ENCODE measurements around the gene MTFP1.

MTFP1 gene

DNA sequence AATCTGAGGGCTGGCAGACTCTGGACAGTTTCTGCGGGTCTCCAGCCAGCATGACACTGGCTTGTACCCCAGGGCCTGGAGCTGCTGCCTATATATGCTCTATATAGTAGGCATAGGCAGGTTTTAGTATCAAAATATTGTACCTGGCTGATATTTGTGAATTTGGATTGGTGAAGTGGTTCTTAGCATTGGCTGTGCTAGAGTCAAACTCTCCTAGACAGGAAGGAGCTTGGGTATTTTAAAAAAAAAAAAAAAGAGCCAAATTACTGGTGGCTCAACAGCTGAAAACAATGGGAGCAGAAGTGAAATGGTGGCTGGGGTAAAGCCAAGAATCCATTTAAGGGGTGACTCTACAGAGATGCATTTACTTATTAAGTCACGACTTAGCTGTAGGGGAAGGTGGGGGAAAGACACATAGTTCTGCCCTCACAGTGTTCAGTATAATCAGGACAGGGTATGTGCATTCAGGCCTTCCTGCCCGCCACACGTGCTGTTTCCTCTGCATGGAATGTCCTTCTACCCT, 11.0 kb upstream of the MTFP1 start:
- H3K36me3 ChIP-seq = peaks cover 98% of the 10 kb centered on the region
- no peak overlapping the region for H3K9ac ChIP-seq
- no peak overlapping the region for H3K27ac ChIP-seq
- no peak for TF ChIP-seq Cebpa-rat (IDR thresholded peaks at IDR 0.05)
- H3K9me3 ChIP-seq = no peaks in the 10 kb centered on the region
- H4K20me1 ChIP-seq = no peaks in the 10 kb centered on the region
- no peaks in the 10 kb centered on the region for H3K27me3 ChIP-seq
- H3K4me3 ChIP-seq = no peak overlapping the region
- no peak overlapping the region for H3K4me2 ChIP-seq
- H3K4me1 ChIP-seq = no peaks in the 10 kb centered on the region

DNA sequence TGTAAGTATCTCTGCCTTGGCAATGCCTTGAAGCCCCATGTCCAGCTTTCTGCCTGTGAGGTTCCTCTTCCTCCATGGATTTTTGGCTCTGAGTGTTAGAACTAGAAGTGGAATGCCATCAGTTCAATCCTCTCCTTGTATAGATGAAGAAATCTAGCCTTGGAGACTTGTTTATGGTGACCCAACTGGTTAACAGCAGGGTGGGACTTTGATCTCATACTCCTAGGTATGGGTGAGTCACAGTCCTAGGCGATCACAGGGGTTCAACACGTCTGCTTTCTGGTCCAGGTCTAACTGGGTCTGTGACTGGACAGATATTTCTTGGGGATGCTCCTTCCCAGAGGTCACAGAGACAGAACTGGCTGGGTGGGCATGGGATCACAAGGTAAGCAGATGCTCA, 9.2 kb upstream of the MTFP1 start:
- Histone ChIP-seq H4K20me1 (no peaks in the 10 kb centered on the region), H3K9ac (no peak overlapping the region), H3K4me2 (no peak overlapping the region), H3K36me3 (peaks cover 96% of the 10 kb centered on the region), H3K4me1 (peaks cover 3% of the 10 kb centered on the region), H3K27ac (no peak overlapping the region), H3K27me3 (no peaks in the 10 kb centered on the region), H3K4me3 (no peak overlapping the region), H3K9me3 (no peaks in the 10 kb centered on the region)
- no peak for TF ChIP-seq Cebpa-rat (IDR thresholded peaks at IDR 0.05)

DNA sequence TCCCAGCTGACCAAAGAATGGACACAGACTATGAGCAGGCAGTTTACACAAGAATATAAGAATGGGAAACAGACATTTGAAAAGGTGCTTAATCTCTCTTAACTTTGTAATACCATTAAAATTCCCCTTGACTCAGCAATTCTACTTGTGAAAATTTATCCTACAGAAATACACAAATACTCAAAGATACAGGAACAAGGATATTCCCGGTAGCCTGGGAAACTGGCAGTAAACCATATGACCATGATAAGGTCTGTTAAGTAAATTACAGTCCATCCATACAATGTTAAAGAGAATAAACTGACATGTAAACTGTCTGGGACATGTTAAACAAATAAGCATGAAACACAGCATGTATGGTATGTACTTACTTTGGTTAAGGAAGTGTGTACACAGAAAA, 8.7 kb upstream of the MTFP1 start:
- no peak overlapping the region for H3K4me3 ChIP-seq
- no peaks in the 10 kb centered on the region for H4K20me1 ChIP-seq
- H3K9ac ChIP-seq = no peak overlapping the region
- H3K36me3 ChIP-seq = peaks cover 91% of the 10 kb centered on the region
- H3K4me2 ChIP-seq = no peak overlapping the region
- peaks cover 7% of the 10 kb centered on the region for H3K4me1 ChIP-seq
- no peaks in the 10 kb centered on the region for H3K27me3 ChIP-seq
- H3K9me3 ChIP-seq = no peaks in the 10 kb centered on the region
- H3K27ac ChIP-seq = no peak overlapping the region
- TF ChIP-seq Cebpa-rat (IDR thresholded peaks at IDR 0.05) = no peak

DNA sequence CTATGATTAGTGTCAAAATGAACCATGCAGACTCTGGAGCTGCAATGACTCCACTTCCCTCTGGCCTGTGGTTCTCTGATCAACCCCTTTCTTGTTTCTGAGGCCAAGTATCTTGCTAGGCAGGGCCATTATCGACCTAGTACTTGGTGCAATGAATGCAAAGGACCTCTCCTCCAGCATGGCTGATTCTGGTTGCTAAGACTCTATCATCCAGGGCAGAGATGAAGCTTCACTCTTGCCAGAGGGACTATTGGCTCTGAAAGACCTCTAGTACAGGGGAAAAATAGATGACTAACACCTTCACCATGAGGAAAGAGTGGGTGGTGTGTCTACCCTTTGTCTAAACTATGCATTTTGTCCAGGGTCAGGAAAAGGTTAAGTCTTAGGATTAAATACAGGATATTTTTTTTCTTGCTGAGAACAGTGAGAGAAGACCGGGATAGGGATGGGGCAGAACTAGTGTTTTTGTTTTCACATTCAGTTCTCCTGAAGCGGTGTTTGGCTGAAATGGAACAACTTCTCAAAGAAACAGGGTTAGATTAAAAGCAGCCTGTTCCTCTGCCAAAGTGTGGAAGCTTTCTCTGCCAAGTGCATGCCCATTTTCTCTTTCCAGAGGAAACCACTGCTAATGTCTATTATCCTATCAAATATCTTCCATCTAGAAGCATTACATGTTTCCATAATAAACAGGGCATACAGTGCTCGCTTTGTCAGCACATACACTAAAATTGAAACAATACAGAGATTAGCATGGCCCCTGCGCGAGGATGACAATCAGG, 5.0 kb upstream of the MTFP1 start:
- Histone ChIP-seq H3K4me3 (no peak overlapping the region), H3K9me3 (no peaks in the 10 kb centered on the region), H3K36me3 (peaks cover 54% of the 10 kb centered on the region), H3K4me2 (no peak overlapping the region), H3K4me1 (peaks cover 36% of the 10 kb centered on the region), H4K20me1 (no peaks in the 10 kb centered on the region), H3K27me3 (no peaks in the 10 kb centered on the region), H3K9ac (no peak overlapping the region), H3K27ac (no peak overlapping the region)
- TF ChIP-seq Cebpa-rat (IDR thresholded peaks at IDR 0.05) = no peak

DNA sequence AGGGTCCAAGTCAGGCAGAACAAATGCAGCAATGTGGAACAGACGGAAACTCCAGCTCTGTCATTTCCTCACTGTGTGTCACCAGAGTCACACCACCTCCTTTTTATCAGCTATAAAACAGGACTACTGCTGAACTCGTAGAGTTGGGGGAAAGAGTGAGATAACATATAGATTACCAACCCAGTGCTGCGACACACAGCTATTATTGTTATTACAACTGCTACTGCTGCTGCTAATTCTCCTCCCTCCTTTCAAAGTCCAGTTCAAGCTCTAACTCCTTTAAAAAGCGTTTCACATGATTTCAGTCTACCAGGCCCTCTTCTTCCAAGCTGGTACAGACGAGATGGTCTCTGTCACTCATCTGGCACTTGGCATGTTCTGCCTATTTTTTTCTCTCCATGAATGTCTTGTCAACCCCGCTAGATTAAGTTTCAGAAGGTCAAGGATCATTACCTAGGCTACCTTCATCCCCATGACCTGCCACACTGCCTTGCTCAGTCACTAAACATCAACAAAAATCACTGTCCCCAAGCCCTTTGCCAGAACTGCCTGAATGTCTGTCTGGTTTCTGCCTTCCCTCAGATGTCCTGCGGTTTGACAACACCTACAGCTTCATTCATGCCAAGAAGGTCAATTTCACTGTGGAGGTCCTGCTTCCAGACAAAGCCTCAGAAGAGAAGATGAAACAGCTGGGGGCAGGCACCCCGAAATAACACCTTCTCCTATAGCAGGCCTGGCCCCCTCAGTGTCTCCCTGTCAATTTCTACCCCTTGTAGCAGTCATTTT, 3.7 kb upstream of the MTFP1 start:
- no peak for TF ChIP-seq Cebpa-rat (IDR thresholded peaks at IDR 0.05)
- Histone ChIP-seq H4K20me1 (peaks cover 1% of the 10 kb centered on the region), H3K4me1 (peaks cover 45% of the 10 kb centered on the region), H3K9ac (peak overlapping the region; percentile 82), H3K27ac (peak overlapping the region; percentile 88; the same call in 1 of the 2 replicates), H3K9me3 (no peaks in the 10 kb centered on the region), H3K4me2 (peak overlapping the region; percentile 92), H3K4me3 (peak overlapping the region; percentile 96; the same call in 1 of the 2 replicates), H3K36me3 (peaks cover 41% of the 10 kb centered on the region), H3K27me3 (no peaks in the 10 kb centered on the region)

DNA sequence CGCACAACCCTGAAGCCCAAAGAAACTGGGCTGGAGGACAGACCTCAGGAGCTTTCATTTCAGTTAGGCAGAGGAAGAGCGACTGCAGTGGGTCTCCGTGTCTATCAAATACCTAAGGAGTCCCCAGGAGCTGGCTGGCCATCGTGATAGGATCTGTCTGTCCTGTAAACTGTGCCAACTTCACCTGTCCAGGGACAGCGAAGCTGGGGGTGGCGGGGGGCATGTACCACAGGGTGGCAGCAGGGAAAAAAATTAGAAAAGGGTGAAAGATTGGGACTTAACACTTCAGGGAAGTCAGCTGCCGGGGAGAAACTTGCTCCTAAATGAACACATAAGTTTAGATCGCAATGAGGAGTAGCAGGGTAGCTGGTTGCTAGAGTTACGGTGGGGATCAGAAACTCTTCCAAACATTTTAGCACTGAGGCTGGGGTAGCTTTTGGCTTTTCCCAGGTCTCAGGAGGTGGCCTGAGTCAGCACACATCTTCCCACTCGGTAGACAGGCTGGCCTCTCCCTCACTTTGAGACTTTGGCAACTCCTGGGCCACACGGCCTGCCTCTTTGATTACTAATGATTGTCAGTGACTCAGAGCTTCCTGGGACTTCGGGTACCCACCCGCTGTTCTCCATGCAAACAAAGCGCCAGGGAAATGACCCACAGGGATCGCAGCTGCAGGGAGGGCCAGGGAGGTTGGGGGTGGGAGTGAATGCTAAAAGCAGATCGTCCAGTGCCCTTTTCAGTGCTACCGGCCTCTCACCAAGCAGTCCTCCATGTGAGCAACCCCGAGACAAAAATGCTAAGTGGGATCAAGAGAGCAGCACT, 2.9 kb upstream of the MTFP1 start:
- Histone ChIP-seq H3K9me3 (no peaks in the 10 kb centered on the region), H3K36me3 (peaks cover 41% of the 10 kb centered on the region), H3K27ac (peak overlapping the region; percentile 88), H3K4me1 (peaks cover 51% of the 10 kb centered on the region), H3K9ac (peak overlapping the region; percentile 82), H3K4me3 (peak overlapping the region; percentile 96), H3K27me3 (no peaks in the 10 kb centered on the region), H4K20me1 (peaks cover 9% of the 10 kb centered on the region), H3K4me2 (peak overlapping the region; percentile 92)
- no peak for TF ChIP-seq Cebpa-rat (IDR thresholded peaks at IDR 0.05)

DNA sequence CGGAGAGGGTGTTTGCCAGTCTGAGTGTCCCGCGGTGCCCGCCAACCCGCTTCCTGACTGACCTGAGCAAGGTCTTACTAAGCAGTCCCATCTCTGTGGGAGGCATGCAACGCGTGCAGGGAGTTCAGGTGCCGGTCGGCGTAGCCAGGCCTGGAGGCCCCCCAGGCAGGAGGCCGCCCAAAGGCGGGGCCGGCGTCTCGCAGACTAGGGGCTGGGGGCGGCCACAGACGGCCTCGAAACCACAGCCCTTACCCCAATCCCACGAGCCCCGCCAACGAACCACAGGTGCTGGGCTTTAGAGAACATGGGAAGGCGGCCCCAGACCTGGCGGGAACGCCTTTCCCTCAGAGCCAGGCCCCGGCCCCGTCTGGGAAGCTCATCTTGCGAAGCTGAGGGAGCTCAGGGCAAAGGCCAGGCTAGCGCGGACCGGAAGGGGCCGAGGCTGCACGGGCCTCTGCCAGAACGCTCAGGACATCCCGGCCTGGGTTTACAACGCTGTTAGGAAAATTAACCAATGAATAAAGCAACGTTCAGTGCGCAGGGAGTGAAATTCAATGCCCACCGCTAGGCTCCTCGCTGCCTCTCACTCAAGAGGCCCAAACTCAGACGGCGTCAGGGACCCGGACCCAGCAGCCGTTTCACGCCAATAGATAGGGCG, 2.1 kb upstream of the MTFP1 start:
- peaks cover 16% of the 10 kb centered on the region for H4K20me1 ChIP-seq
- peaks cover 41% of the 10 kb centered on the region for H3K36me3 ChIP-seq
- no peaks in the 10 kb centered on the region for H3K9me3 ChIP-seq
- peak overlapping the region; percentile 82 for H3K9ac ChIP-seq
- peak overlapping the region; percentile 92 for H3K4me2 ChIP-seq
- no peaks in the 10 kb centered on the region for H3K27me3 ChIP-seq
- peak overlapping the region; percentile 88 for H3K27ac ChIP-seq
- H3K4me1 ChIP-seq = peaks cover 51% of the 10 kb centered on the region
- peak overlapping the region; percentile 96 for H3K4me3 ChIP-seq
- no peak for TF ChIP-seq Cebpa-rat (IDR thresholded peaks at IDR 0.05)

DNA sequence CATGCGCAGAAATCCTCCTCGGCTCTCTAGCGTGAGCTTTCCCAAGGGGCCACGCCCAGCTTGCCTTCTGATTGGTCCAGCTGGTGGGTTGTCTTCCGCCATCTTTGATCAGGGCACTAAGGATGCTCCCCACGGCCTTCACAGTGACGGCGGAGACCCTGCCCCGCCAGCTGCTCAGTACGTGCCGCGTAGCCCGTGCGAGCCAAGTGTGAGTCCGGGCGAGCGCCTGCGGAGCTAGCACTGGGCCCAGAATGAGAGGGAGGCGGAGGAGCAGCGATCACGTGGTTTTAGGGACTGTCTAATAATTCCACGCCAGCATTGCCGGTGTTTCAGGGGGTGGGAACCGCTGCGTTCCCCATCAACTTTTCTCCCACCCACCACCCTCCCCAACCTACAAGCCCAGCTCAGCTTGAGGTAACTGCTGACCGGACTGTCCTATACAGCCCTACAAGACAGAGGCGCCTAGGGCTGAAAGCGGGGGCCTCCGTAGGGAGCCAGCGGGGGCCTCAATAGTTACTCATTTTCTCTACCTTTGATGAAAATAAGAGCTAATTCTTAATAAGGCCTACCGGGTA, 1.5 kb upstream of the MTFP1 start:
- Histone ChIP-seq H4K20me1 (peaks cover 20% of the 10 kb centered on the region), H3K9me3 (no peaks in the 10 kb centered on the region), H3K36me3 (peaks cover 41% of the 10 kb centered on the region), H3K27me3 (no peaks in the 10 kb centered on the region), H3K9ac (peak overlapping the region; percentile 89), H3K4me1 (peaks cover 51% of the 10 kb centered on the region), H3K27ac (peak overlapping the region; percentile 88), H3K4me3 (peak overlapping the region; percentile 96), H3K4me2 (peak overlapping the region; percentile 92)
- TF ChIP-seq Cebpa-rat (IDR thresholded peaks at IDR 0.05) = no peak
